H9 (cell line): ENCODE results near the gene EVI2A. TPM values are rescaled to one million over a fixed set of nuclear protein-coding genes. Genes with fewer than 3 reads are reported as not detected.

Experiments used
- DNase-seq: peaks from one replicate; pipeline ENCODE4 v3.0.0-alpha.2; 2017
- H2AFZ ChIP-seq: one replicate; pipeline ENCODE4 v1.6.1; 2013; ENCODE audit warnings: mild to moderate bottlenecking, low read length, control low read depth, moderate library complexity
- H2AK5ac ChIP-seq: 2 replicates; pipeline ENCODE4 v1.6.1; 2013; ENCODE audit warnings: low read length, control low read depth, mixed read lengths; ENCODE audit not compliant: insufficient read length
- H2BK120ac ChIP-seq: one replicate; pipeline ENCODE4 v1.6.1; 2013; ENCODE audit warnings: low read depth, mild to moderate bottlenecking, low read length, control low read depth, inconsistent platforms; ENCODE audit not compliant: poor library complexity, severe bottlenecking
- H2BK12ac ChIP-seq: 2 replicates; pipeline ENCODE4 v1.6.1; 2013; ENCODE audit warnings: low read length, control low read depth, mixed read lengths, low read depth; ENCODE audit not compliant: insufficient read length
- H2BK15ac ChIP-seq: 2 replicates; pipeline ENCODE4 v1.6.1; 2013; ENCODE audit warnings: low read depth, low read length, control low read depth
- H2BK20ac ChIP-seq: one replicate; pipeline ENCODE4 v1.6.1; 2013; ENCODE audit warnings: low read depth, mild to moderate bottlenecking, low read length, control low read depth, inconsistent platforms; ENCODE audit not compliant: poor library complexity, severe bottlenecking
- H2BK5ac ChIP-seq: 2 replicates; pipeline ENCODE4 v1.6.1; 2013; ENCODE audit warnings: low read length, control low read depth, mixed read lengths; ENCODE audit not compliant: insufficient read length
- H3K14ac ChIP-seq: 2 replicates; pipeline ENCODE4 v1.6.1; 2013; ENCODE audit warnings: low read length, control low read depth; ENCODE audit not compliant: insufficient read depth
- H3K18ac ChIP-seq: 2 replicates; pipeline ENCODE4 v1.6.1; 2013; ENCODE audit warnings: low read depth, mild to moderate bottlenecking, mixed read lengths, low read length, control low read depth; ENCODE audit not compliant: insufficient read length
- H3K23ac ChIP-seq: 2 replicates; pipeline ENCODE4 v1.6.1; 2013; ENCODE audit warnings: low read length, control low read depth, mixed read lengths, low read depth; ENCODE audit not compliant: insufficient read length
- H3K23me2 ChIP-seq: 2 replicates; pipeline ENCODE4 v1.6.1; 2013; ENCODE audit warnings: low read depth, mild to moderate bottlenecking, mixed read lengths, low read length, control low read depth; ENCODE audit not compliant: insufficient read length, poor library complexity, severe bottlenecking
- H3K27ac ChIP-seq: 2 replicates; pipeline ENCODE4 v1.5.1; 2013; ENCODE audit warnings: low read length, control low read depth, mixed read lengths, low read depth; ENCODE audit not compliant: insufficient read length
- H3K27me3 ChIP-seq: 2 replicates; pipeline ENCODE4 v1.6.1; 2013; ENCODE audit warnings: low read length, control low read depth, inconsistent platforms; ENCODE audit not compliant: insufficient read depth
- H3K4ac ChIP-seq: 2 replicates; pipeline ENCODE4 v1.6.1; 2013; ENCODE audit warnings: low read depth, mild to moderate bottlenecking, control low read depth, inconsistent platforms, low read length, moderate library complexity
- H3K4me1 ChIP-seq: 2 replicates; pipeline ENCODE4 v1.6.1; 2013; ENCODE audit warnings: low read length, control low read depth, inconsistent platforms; ENCODE audit not compliant: insufficient read depth
- H3K4me2 ChIP-seq: 2 replicates; pipeline ENCODE4 v1.6.1; 2013; ENCODE audit warnings: low read length, control low read depth, mixed read lengths; ENCODE audit not compliant: insufficient read length, insufficient read depth
- H3K56ac ChIP-seq: 2 replicates; pipeline ENCODE4 v1.6.1; 2013; ENCODE audit warnings: low read depth, mild to moderate bottlenecking, mixed read lengths, low read length, control low read depth; ENCODE audit not compliant: insufficient read length
- H3K79me1 ChIP-seq: 2 replicates; pipeline ENCODE4 v1.6.1; 2013; ENCODE audit warnings: low read depth, mild to moderate bottlenecking, moderate library complexity, low read length, control low read depth, inconsistent platforms; ENCODE audit not compliant: insufficient read depth, poor library complexity, severe bottlenecking
- H3K79me2 ChIP-seq: 2 replicates; pipeline ENCODE4 v1.6.1; 2013; ENCODE audit warnings: low read length, control low read depth, inconsistent platforms; ENCODE audit not compliant: insufficient read depth
- H3K9ac ChIP-seq: 2 replicates; pipeline ENCODE4 v1.6.1; 2013; ENCODE audit warnings: low read length, control low read depth, mixed read lengths; ENCODE audit not compliant: insufficient read length; ENCODE audit errors: extremely low read depth
- H3K9me3 ChIP-seq: one replicate; pipeline ENCODE4 v1.6.1; 2013; ENCODE audit warnings: low read depth, low read length, inconsistent platforms; ENCODE audit not compliant: control insufficient read depth
- H3T11ph ChIP-seq: one replicate; pipeline ENCODE4 v1.6.1; 2013; ENCODE audit warnings: mild to moderate bottlenecking, low read length, control low read depth, inconsistent platforms
- H4K20me1 ChIP-seq: one replicate; pipeline ENCODE4 v1.6.1; 2013; ENCODE audit not compliant: control insufficient read depth, insufficient read length, insufficient read depth
- H4K5ac ChIP-seq: 2 replicates; pipeline ENCODE4 v1.6.1; 2013; ENCODE audit warnings: low read depth, mild to moderate bottlenecking, mixed read lengths, low read length, control low read depth; ENCODE audit not compliant: insufficient read length
- H4K8ac ChIP-seq: replicated peaks from 2 replicates; pipeline ENCODE4 v1.6.1; 2013; ENCODE audit warnings: low read length, control low read depth, mixed read lengths, low read depth; ENCODE audit not compliant: insufficient read length
- H4K91ac ChIP-seq: 2 replicates; pipeline ENCODE4 v1.6.1; 2013; ENCODE audit warnings: low read depth, mild to moderate bottlenecking, moderate library complexity, mixed read lengths, low read length, control low read depth; ENCODE audit not compliant: insufficient read length
- H3K27ac Mint-ChIP-seq, 3 experiments: 2 replicates in 2 of 3; 3 replicates in 1 of 3; pipeline ENCODE4 v1.8.0; 2020 to 2021; ENCODE audit warnings: mixed read lengths in 3 of 3, mild to moderate bottlenecking in 1 of 3, moderate library complexity in 1 of 3
- H3K27me3 Mint-ChIP-seq: 2 replicates; pipeline ENCODE4 v1.8.0; 2021; ENCODE audit warnings: low read depth, mild to moderate bottlenecking, moderate library complexity, mixed read lengths
- H3K36me3 Mint-ChIP-seq, 3 experiments: 2 replicates in 2 of 3; 3 replicates in 1 of 3; pipeline ENCODE4 v1.8.0; 2020 to 2021; ENCODE audit warnings: low read depth in 3 of 3, mixed read lengths in 3 of 3; ENCODE audit not compliant: insufficient read depth in 1 of 3
- H3K4me1 Mint-ChIP-seq, 2 experiments: 2 replicates each; pipeline ENCODE4 v1.8.0; 2020; ENCODE audit warnings: mixed read lengths in 2 of 2
- H3K4me3 Mint-ChIP-seq, 2 experiments: 2 replicates in 1 of 2; 3 replicates in 1 of 2; pipeline ENCODE4 v1.8.0; 2020 to 2021; ENCODE audit warnings: mild to moderate bottlenecking in 2 of 2, mixed read lengths in 2 of 2, moderate library complexity in 1 of 2
- H3K9me3 Mint-ChIP-seq, 2 experiments: 2 replicates in 1 of 2; 3 replicates in 1 of 2; pipeline ENCODE4 v1.8.0; 2020; ENCODE audit warnings: mild to moderate bottlenecking in 2 of 2, mixed read lengths in 2 of 2, moderate library complexity in 1 of 2
- CTCF ChIP-seq: fragments of 200-600 bp; sonication (generic); conservative IDR thresholded peaks from 3 replicates; pipeline ENCODE4 v1.8.0; 2021; ENCODE audit warnings: antibody characterized with exemption, mild to moderate bottlenecking
- WGBS: extraction: QIAGEN DNeasy Blood & Tissue Kit; methylation state at CpG from one replicate; pipeline ENCODE4 v1.1.7; 2013; ENCODE audit warnings: missing lambda C conversion rate, low lambda C conversion rate, mixed read lengths; ENCODE audit not compliant: insufficient read length; ENCODE audit errors: extremely low coverage; 5-methylcytosine and 5-hydroxymethylcytosine counted together
- total RNA-seq: library from RNA; stranded (reverse); gene quantifications from 2 replicates; pipeline ENCODE4 v1.2.1, GENCODE V29; 2021

Gene EVI2A
- total RNA-seq, 1 experiment from 2014 or later, result not detected

DNA sequence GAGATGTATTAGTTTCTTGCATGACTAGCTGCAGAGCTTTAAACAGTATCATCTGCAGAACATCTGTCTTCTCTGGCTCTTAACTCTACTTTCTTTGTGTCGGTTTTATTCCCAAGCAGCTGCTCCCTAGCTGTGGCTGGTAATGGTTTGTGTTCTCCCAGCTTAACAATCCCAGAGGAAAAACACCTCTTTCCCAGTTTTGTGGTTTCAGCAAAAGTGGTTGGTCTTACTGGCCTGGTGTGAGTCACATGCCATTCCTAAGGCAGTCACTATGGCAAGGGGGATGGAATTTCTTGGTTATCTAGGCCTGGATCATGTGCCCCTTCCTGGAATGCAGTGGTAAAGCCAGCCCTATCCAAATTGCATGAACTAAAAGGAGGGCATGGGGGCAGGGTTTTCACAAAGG, 51.8 kb downstream of the EVI2A start:
- Histone ChIP-seq H2AFZ (no peak overlapping the region), H3K4ac (no peak overlapping the region), H3K79me2 (no peaks in the 10 kb centered on the region), H2BK120ac (no peak overlapping the region), H3K79me1 (no peaks in the 10 kb centered on the region), H3K23ac (no peak overlapping the region), H4K8ac (no peak overlapping the region), H3K14ac (no peak overlapping the region), H3K27ac (peak overlapping the region; percentile 68), H3K18ac (no peak overlapping the region), H2BK15ac (no peak overlapping the region), H3K4me1 (0 out of 2 replicates have a peak, but pooled peaks cover 3% of the 10 kb centered on the region), H3K56ac (no peak overlapping the region), H3K9ac (no peak overlapping the region), H4K5ac (no peak overlapping the region), H3K4me2 (no peak overlapping the region), H2BK12ac (no peak overlapping the region), H2BK20ac (no peak overlapping the region), H2BK5ac (no peak overlapping the region), H3T11ph (no peak overlapping the region), H3K23me2 (no peaks in the 10 kb centered on the region), H4K20me1 (no peaks in the 10 kb centered on the region), H3K9me3 (no peaks in the 10 kb centered on the region), H2AK5ac (no peak overlapping the region), H3K27me3 (no peaks in the 10 kb centered on the region), H4K91ac (no peak overlapping the region)
- TF ChIP-seq CTCF, result no peak
- H3K27me3 Mint-ChIP-seq, result no peaks in the 10 kb centered on the region
- H3K36me3 Mint-ChIP-seq, result peaks cover 4 to 49% (median 29%) of the 10 kb centered on the region in 3 experiments; a peak in 6 of 7 replicates
- no peak overlapping the region for H3K4me3 Mint-ChIP-seq
- WGBS, result no CpG with 5 or more reads among the region's 1 CpG
- H3K27ac Mint-ChIP-seq, result peak overlapping the region; percentile 83 to 90 (median 87)
- no peaks in the 10 kb centered on the region for H3K9me3 Mint-ChIP-seq
- peaks cover 8 to 11% of the 10 kb centered on the region in 2 experiments for H3K4me1 Mint-ChIP-seq
- DNase-seq, result peak; percentile 65
